GM19467 (cell line): ENCODE results near the gene LMAN1L.

Experiments used
- ATAC-seq: cut with Tn5 transposase; IDR thresholded peaks from one replicate; pipeline ENCODE4 v1.9.1; 2021; ENCODE audit warnings: mild to moderate bottlenecking, moderate library complexity; ENCODE audit not compliant: unreplicated experiment

LMAN1L gene

DNA sequence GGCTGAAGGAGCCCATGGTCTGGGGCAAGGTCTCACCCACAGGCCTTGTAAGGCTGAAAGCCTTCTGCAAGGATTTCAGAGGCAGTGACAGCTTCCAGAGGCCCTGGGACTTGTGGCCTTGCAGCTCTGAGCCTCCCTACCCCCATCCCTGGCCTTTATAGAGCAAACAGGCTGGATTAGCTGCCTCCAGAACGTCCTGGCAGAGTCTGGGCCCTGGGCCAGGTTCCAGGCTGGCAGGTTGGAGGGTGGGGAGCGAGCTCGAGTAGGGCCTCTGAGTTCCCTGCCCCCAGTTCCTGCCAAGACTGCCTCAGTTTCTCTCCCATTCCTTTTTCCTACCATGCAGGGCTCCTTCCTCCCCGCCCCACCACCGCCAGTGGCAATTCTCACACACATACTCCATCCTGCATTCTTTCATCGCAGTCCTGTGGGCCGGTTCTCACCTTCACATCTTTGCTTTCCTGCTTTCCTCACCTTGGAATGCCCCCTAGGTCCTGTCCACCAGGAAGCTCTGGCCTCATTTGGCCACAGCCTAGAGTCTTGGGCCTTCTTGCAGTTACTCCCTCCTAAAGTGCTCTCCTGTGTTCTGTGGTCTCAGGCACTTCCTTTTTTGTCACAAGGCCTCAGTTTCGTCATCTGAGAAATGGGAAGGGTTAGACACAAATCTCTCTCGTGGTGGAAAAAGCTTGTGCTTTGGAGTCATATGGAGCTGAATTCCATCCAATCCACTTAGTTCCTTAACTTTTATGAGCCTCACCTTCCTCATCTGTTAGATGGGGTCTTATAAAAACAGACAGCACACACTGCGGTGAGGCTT is 2.7 kb downstream of the LMAN1L start:
- no peak for ATAC-seq

- no peak for ATAC-seq
Measured at GRCh38 chr15:74815961-74816360, 3.3 kb downstream of the LMAN1L start.

- no peak for ATAC-seq
Measured at GRCh38 chr15:74816624-74817369, 4.2 kb downstream of the LMAN1L start.

DNA sequence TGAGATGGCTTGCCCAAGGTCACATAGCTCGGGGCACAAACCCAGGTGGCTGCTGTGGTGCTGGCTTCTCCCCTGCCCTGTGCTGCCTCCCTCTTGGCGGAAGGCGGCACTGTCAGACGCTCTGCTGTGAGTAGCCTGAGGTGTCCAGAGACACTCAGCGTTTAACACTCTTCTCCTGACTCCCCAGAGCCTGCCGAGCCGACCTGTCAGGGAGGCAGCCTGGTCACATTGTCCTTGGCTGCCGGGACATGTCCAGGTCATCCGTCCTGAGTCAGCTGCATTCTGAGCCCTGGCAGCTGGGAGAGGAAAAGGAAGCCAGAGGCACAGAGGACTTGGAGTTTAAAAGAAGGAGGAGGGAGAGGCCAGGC is 4.7 kb downstream of the LMAN1L start:
- ATAC-seq, result no peak

DNA sequence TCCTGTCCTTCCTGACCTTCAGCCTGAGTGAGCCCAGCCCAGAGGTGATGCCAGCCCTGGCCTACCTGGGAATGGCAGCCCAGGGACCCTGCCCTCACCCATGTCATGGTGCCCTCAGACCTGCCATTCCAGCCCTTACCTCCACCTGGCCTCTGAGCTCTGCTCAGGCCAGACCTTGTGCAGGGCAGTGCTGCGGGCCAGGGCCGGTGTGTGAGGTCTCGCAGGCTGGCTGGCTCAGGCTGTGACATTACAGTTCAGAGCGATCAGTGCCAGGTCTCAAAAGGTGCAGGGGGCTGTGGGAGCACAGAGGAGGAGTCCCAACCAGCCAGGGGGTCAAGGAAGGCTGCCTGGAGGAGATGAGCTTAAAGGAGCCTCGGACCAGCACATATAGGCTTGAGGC is 7.4 kb downstream of the LMAN1L start:
- ATAC-seq, result no peak

DNA sequence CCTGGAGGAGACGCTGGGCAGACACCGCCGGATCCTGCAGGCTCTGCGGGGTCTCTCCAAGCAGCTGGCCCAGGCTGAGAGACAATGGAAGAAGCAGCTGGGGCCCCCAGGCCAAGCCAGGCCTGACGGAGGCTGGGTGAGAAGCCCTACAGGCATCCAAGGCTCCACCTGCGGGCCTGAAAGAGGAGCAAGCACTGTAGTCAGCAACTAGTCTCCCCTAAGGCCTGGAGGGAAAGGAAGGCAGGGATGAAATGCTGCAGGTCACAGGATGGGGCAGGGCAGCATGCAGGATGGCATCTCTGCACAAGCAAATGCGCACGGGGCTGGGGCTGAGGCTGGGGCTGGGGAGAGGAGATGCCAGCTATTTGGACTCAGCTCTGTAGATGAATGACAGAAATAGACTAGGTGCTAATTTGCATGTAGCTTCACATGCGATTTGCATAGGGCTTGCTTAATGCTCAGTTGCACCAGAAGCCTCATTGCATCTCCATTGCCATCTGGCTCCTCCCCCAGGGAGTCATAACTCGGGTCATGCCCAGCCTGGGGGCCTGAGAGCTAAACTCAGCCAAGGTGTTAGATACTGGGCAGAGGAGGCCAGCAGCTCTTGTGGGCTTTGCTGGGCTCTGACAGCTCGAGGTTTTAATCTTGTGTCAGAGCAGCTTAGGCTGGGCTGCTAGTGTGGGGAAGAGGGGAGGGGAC is 8.6 kb downstream of the LMAN1L start:
- peak; percentile 58 for ATAC-seq

DNA sequence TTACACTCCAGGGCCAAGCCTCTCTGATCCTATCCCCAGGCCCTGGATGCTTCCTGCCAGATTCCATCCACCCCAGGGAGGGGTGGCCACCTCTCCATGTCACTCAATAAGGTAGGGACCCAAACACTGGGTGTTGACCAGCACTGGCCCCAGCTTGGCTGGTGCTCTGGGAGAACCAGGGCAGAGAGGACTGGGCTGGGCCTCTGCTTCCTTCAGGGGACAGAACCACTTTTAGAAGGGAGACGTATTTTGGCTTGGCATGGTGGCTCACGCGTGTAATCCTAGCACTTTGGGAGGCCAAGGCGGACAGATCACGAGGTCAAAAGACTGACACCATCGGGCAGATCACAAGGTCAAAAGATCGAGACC is 9.1 kb downstream of the LMAN1L start:
- ATAC-seq, result no peak

GRCh38 chr15:74822233-74822632 is 9.6 kb downstream of the LMAN1L start:
- ATAC-seq, result no peak

DNA sequence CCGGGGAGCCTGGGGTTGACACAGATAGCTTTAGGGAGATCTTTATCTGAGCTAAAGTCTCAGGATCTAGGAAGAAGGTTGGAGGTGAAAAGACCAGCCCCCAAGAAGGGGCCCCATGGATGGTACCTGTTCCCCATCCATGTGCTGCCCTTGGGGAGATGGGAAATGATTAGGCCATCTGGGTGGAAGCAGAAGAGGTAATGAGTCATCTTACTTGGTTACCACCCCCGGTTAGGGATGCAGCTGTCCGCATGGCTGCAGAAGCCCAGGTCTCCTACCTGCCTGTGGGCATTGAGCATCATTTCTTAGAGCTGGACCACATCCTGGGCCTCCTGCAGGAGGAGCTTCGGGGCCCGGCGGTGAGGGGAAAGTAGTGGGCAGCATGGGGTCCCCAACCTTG is 10.7 kb downstream of the LMAN1L start:
- ATAC-seq, result no peak

DNA sequence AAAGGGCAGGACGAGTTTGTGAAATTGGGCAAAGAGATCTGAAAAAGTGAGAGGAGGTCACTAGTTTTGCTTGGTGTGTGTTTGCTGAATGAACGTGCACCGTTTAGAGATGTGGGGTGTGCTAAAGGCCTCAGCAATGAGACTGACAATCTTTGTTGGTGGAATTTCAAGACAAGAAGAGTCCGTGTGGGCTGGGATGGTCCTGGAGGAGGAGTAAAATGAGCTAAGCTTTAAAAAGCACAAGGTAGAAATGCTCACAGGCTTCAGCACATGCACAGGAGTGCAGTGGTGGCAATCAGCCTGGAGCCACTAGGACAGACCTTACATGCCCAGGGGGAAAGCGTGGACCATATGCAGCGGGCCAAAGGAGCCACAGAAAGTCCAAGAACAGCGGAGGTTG is 12.3 kb downstream of the LMAN1L start:
- no peak for ATAC-seq

DNA sequence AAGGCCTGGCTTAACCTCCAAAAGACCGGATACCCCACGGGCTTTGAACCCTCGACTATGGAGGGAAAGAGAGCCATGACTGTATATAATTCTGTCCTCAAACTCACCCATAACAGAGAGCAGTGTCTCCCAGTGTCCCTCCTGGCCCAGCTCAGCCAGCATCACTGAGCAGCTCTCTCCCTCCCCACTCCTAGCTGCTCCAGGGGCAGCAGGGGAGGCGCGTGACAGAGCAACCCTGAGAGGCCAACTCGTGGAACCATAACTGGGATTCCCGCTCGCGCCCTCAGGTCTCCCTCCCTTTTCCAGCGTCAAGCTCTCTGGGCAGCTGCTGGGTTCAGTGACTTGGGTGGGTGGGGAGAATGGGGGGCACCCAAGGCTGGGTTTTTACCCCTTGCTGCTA is 13.2 kb downstream of the LMAN1L start:
- ATAC-seq, result no peak

DNA sequence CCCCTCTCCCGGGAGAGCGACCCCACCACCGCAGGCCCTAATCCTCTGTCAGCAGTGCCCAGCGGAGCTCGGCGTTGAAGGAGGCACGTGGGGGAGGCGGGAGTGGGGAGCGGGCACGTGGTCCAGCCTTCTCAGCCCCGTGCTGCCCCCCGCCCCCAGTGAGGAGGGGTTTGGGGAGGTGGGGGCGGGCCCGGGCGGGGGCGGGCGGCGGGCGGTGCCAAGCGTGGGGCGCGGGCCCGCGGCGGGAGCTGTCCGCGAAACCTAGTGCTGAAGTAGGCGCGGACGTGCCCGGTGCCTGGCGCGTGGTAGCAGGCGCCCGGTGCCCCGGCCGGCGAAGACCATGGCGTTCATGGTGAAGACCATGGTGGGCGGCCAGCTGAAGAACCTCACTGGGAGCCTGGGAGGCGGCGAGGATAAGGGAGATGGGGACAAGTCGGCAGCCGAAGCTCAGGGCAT is 13.8 kb downstream of the LMAN1L start, which contains the start of gene CPLX3:
Gene CPLX3 (plus strand): TSS at position 264 of the 456 bp plus-strand sequence. CDS start 77 bp downstream, at position 341.
- no peak for ATAC-seq

DNA sequence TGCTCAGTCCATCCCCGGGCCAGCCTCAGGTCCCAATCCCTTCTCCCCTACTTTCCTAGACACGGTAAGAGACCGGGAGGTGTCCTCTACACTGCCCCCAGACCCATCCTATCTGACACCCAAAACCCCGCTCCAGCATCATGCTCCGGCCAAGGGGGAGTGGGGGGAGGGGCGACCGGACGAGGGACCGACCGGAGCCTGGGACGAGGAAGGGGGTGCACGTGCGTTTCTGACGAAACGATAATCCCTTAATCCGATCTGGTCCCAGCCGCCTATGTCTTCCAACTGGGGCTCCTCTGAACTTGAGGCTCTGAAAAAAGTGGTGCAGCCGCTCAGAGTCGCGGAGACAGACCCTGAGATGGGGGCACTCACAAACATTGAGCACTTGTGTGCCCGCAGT is 14.3 kb downstream of the LMAN1L start:
- ATAC-seq, result no peak

DNA sequence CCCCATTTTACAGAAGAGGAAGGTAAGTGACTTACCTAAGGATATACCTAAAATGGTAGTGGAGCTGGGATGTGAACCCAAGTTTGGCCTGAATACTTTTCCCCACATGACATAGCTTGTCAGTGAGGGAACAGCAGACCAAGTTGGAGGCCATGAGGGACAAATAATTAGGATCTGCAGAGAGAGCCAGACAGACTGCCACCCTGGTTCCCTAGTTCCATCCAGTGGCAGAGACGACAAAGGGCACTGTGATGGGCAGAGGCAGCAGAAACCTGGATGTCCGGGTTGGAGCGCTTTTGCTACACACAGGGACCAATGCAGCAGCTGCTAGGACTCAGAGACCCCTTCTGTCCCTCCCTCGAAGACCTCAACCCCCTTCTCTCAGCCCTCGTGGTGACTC is 15.0 kb downstream of the LMAN1L start:
- no peak for ATAC-seq

DNA sequence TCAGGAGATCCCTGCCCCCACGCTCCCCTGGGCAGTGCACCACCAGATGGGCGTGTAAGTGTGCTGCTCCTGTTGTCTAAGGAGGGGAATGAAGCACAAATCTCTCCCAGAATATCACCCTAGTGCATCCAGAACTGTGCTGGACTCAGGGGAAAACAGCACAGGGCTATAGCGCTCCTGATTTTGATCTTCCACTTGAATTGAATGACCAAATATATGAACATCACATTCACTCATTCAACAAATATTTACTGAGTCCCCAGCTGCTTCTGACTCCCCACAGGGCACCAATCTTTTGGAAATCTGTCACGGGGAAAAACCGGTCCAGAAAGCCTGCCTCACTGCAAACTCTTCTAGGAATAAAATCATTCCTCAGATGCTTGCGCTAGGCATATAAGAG is 16.2 kb downstream of the LMAN1L start:
- ATAC-seq, result no peak

DNA sequence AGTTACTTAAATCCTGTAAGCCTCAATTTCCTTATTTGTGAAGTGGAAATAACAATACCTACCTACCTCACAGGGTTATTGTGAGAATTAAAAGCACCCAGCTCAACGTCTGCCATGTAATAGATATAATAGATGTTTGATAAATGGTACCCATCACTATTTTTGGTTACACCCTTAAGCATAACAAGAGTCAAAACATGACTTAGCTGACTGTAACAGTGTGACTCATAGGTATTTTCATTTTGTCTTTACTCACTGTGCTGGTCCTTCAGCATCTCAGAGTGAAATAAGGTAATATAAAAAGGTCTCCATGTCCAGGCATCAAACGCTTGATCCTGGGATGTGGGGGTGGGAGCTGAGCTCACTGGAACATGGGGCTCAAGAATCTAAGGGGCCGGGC is 16.9 kb downstream of the LMAN1L start:
- no peak for ATAC-seq

DNA sequence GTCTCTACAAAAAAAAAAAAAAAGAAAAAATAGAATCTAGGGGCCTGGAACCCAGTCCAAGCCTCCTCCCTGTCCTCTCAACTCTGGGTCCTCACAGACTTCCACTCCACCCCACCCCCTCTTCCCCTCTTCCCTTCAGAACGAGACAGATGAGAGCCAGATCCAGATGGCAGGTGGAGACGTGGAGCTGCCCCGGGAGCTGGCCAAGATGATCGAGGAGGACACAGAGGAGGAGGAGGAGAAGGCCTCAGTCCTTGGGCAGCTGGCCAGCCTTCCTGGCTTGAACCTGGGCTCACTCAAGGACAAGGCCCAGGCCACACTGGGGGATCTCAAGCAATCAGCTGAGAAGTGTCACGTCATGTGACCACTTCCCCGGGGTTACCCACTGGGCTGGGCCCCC is 17.4 kb downstream of the LMAN1L start:
- ATAC-seq, result no peak

DNA sequence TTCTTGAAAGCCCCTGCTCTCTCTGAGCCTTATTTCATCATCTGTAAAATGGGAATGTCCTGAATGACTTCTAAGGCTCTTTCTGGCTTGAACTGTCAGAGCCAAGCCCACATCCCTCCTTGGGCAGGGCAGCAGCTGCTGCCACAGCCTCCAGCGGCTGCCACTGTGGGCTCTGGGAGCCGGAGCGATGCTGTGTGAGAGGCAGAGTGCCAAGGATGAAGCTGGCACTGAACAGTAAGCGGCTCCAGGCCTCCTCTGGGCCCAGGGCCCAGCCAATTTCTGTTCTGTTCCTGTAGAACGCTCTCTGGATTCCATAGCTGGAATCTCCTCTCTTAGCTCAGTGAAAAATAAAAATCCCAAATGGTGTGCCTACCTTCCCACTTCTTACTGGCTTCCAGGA is 18.2 kb downstream of the LMAN1L start:
- no peak for ATAC-seq

DNA sequence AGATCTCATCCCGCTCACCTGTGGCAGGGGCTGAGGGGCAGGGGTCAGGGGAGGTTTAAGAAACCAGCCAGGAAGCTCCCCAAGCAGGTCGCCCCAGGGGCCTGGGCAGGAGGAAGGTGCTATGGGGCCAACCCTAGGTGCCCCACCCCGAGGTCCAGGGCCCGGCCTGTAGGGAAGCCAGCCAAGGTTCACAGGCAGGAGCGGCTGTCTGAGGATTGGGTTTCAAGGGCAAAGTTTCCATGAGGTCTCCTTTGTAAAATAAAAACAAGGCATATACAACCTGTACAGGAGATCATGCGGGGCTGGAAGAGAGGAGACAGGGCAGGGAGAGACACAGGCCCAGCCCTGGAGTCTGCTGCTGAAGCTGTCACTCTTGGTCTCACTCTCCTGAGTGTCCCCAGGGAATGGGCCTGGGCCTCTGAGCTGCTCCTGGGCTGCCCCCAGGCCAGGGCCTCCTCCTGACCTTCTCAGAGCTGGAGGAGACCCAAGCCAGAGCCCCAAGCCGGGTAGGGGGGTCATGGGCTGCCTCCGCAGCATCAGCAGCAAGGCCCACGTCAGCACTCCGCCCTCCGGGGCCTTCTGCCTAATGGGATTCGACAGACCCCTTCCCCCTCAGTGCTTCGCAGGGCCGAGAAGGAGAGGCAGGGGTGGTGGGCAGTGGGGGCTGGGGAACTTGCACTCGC is 19.3 kb downstream of the LMAN1L start:
- ATAC-seq, result no peak

DNA sequence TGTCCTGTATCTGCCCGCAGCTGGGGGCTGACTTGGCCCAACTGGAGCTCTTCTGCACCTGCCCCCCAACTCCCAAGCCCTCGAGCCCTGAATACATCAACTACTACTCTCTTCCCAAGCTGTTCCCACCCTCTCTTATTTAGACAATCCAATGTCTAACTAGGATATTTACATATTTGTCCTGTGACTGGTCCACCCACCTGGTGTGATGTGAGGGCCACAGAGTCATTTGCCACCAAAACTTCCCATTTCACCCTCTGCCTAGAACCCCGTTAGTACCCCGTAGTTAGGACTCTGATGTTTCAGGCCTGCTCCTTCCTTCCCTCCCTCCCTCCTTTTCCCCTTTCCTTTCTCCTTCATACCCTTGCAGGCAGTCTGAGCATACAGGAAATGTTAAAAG is 20.2 kb downstream of the LMAN1L start:
- ATAC-seq, result no peak
